Measurements from ENCODE around the gene USP32.
"Not testable (repeated sequence)": the region's sequence is repeated elsewhere in the genome, so short reads cannot be mapped to it uniquely, and the experiment has no call there.

USP32 gene

DNA sequence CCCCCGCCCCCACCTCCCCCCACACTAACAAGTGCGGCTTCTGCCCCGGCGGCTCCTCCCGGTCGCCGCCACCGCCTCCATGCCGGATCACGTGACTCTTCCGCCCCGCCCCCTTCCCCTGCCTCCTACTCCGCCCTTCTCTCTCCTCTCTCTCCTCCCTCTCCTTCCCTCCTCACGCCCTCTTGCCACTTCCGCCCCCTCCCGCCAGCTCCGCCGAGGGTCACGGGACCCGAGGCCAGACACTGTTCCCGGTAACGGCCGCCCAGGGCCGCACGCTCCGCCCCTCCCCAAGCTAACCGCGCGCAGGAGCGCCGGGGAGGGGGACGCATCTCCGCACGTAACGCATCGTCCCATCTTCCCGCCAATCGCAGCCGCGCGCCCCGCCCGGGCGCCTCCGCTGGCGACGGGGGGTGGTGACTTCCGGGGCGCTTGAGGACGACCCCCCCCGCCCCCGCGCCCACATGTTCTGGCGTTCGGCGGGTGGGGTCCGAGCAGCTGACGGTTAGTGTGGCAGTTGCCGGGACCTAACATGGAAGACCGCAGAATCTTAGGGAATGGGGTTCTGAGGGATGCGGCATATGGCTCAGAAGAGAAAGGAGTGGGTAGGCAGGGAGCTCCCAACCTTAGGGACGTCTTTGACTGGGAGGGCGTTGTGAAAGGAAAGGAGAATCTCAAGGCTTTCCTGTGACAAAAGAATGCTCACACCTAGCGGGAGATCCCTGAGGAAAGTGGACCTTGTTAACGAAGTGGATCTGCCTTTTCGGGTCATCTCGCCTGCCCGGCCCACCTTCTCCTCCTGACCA lies at the start of gene USP32:
USP32 (minus strand) TSS at position 92 of the 803 bp plus-strand sequence. CDS start 194 bp downstream, outside the sequence.
- peak; percentile 88 for DNase-seq

DNA sequence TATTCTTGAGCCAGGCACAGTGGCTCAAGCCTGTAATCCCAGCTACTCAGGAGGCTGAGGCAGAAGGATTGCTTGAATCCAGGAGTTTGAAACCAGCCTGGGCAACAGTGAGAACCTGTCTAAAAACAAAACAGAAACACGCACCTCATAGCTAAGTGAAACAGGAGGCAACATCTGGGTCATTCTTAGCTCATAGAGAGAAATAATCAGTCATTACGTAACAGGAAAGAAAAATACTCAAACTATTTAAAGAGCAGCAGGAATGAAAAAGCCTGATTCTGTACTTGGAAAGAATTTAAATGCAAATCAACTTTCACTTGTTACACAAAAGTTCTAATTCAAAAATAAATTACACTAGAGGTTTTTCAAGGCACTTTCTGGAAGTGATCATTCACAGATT lies 47.6 kb upstream of the USP32 start:
- DNase-seq = no peak

DNA sequence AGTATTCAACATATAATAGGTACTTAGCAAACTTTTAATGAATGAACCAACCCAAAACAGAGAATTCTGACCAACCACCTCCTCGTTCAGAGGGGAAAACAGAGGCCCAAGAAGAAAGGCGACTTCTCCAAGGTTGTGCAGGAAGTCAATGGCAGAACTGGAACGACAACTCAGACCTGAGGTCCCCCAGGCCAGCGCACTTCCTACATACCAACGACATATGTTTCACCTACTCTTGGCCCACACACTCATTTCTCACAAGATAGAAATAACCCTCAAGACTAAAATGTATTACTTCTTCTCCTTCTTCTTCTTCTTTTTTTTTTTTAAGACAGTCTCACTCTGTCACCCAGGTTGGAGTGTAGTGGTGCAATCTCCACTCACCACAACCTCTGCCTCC lies 44.7 kb upstream of the USP32 start:
- no peak for DNase-seq

DNA sequence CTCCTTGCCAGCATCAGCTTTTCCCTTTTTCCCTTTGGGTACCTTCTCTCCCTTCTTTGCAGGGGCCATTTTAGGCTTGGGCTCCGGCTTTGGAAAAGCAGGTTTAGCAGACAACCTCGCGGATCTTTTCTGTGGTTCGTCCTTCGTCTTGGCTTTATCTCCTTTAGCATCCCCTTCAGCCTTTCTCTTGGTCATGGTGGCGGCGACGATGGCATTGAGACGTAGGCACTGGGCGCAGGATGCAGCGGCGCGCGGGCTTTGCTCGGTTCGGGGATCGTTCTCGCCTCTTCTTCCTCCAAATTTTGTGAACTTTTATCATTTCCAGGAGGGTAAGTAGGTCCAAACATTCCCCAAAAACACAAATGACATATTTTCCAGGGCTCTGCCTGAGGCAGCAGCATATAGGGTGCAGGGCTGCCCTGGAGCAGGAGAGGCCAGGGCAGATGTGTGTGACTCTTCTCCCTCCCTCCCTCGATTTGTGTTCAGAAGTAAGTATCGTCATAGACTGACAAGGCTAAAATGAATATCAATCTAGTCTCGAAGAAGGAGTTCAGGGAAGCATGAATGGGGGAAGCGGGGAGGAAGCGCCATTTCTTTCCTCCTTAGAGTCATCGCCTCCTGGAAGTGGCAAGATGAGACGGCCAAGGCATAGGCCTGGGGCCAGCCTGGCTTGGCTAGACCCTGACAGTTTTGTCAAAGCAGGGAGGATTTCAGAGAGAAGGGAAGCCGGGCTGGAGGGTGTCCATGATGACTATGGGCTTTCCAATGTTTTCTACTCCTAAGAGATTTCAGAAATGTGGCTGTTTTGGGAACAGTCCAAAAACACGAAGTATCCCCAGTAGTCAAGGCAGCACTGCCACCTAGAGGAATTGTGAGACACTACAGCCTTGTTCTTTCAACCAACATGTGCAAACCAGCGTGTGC lies 43.6 kb upstream of the USP32 start:
- DNase-seq = peak; percentile 55

DNA sequence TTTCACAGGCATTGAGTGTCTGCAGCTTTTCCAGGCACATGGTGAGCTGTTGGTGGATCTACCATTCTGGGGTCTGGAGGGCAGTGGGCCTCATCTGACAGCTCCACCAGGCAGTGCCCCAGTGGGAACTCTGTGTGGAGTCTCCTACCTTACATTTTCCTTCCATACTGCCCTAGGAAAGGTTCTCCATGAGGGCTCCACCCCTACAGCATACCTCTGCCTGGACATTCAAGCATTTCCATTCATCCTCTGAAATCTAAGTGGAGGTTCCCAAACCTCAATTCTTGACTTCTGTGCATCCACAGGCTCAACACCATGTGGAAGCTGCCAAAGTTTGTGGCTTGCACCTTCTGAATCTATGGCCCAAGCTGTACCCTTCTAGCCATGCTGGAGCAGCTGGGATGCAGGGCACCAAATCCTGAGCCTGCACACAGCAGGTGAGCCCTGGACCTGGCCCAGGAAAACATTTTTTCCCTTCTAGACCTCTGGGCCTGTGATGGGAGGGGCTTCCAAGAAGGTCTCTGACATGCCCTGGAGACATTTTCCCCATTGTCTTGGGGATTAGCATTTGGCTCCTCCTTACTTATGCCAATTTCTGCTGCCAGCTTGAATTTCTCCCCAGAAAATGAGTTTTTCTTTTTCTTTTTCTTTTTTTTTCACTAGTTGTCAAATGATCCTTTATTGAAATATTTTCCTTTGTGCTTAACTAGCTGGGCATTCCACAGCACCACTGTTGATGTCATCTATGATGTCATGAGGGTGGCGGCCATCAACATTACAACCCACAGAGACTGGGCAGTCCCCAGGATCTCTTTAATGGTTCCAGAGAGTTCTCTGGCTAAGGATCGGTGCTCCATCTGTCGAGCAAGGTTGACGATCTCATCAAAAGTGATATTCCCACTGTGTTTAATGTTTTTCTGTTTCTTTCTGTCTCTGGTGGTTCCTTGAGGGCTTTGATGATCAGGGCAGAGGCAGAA lies 41.4 kb upstream of the USP32 start:
- DNase-seq = not testable (repeated sequence)

- DNase-seq = not testable (repeated sequence)
Observed at GRCh38 chr17:60430561-60430960, 38.6 kb upstream of the USP32 start.

GRCh38 chr17:60428491-60428890 lies 36.6 kb upstream of the USP32 start:
- DNase-seq = not testable (repeated sequence)

GRCh38 chr17:60426596-60426995 lies 34.7 kb upstream of the USP32 start:
- DNase-seq = no peak

DNA sequence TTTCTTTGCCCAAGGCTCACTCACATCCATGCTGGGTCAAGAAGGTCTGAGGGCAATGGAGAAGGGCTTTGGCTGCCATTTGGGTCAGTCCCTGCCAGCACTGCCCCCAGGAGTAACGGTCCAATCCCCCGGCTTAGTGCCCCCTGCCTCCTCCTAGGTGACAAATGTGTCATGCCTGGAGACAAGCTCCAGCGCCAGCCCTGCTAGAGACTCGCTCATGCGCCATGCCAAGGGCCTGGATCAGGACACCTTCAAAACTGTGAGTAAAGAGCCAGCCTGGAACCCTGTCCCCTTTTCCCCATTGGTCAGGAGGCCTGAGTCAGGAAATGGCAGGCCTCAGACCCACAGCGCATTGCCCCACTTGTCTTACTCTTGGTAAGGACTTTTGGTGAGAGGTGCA lies 33.7 kb upstream of the USP32 start:
- no peak for DNase-seq

- no peak for DNase-seq
Observed at GRCh38 chr17:60423865-60424264, 31.9 kb upstream of the USP32 start.

DNA sequence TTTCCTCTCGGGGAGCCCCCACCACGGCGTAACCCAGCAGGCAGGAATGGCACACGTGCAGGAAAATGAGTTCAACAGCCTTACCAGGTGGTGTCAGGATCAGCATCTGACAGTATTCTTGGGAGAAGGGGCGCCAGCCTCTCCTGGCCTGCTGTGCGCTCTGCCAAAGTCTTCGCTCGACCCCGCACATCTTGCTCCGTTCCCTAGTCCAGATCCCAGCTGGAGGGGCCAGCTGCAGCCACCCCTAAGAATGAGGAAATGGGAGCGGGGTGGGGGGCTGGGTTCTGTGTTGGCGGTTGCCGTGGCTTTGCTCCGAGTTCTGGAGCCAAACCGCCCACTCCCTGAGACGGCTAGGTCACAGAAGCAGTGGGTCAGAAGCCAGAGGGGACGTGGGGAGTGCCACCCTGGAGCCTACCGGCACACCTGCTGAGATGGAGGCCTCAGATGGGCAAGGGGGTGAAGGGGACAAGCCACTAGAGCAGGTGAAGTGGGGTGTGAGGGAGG lies 30.3 kb upstream of the USP32 start, which contains the start of gene CHCT1:
CHCT1 (plus strand) TSS at position 328 of the 504 bp plus-strand sequence; CDS start at position 432, 104 bp downstream.
- no peak for DNase-seq

DNA sequence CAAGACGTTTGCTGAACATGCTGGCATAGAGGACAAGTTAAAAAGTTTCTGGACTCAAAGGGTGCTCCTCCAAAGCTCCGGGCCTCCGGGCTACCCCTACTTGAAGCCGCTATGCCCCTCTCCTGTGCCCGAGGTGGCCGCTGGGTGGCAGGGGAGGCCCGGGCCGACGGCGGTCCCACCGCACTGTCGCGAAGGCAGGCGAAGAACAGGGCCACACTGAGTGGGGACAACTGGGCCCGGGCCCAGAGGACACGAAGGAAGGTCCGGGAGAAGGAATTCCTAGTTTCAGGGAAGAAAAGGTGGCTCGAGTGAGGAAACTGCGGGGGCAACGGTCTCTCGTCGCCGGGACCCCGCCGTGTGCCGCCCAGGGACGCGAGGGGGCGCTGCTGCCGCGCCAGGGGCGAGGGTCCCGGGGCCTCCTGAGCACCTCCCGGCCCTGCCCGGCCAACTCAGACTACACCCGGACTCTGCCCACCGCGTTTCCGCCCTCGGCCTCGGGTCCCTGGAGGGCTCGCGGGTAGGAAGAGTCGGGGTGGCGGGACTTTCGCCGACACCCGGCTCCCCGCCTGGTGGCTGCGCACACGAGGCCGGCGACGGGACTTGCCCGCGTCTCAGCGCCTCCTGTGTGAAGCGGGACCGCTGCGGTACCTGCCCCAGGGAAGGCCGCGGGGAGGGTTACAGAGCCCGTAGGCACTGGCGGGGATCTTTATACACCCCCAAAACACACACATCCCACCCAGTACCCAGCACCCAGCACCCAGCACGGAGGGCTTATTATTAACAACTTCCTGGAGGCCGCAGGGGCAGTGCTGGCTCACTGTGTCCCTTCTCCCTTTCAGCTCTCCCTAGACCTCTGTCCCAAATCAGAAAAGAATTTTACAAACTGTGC lies 29.6 kb upstream of the USP32 start:
- DNase-seq = no peak

GRCh38 chr17:60419875-60420274 lies 27.9 kb upstream of the USP32 start:
- not testable (repeated sequence) for DNase-seq

GRCh38 chr17:60419003-60419402 lies 27.1 kb upstream of the USP32 start:
- not testable (repeated sequence) for DNase-seq

GRCh38 chr17:60416368-60416925 lies 24.5 kb upstream of the USP32 start:
- no peak for DNase-seq

- no peak for DNase-seq
Observed at GRCh38 chr17:60415146-60415545, 23.2 kb upstream of the USP32 start.

GRCh38 chr17:60412701-60413100 lies 20.8 kb upstream of the USP32 start:
- DNase-seq = no peak

DNA sequence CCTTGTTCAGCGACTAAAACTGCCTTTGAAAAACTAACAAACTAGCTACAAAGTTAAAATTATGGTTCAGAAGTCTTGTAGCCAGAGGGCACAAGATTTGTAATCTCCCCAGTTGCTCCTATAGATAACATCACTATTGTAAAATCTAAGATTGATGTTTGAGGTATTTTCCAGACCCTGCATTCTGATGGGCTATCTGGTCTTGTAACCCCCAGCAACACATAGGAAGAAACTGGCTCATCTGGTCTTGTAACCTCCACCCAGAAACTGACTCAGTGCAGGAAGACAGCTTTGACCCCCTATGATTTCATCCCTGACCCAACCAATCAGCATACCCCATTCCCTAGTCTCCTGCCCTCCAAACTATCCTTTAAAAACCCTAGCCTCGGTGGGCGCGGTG lies 18.1 kb upstream of the USP32 start:
- DNase-seq = no peak

- no peak for DNase-seq
Observed at GRCh38 chr17:60406887-60407286, 15.0 kb upstream of the USP32 start.

DNA sequence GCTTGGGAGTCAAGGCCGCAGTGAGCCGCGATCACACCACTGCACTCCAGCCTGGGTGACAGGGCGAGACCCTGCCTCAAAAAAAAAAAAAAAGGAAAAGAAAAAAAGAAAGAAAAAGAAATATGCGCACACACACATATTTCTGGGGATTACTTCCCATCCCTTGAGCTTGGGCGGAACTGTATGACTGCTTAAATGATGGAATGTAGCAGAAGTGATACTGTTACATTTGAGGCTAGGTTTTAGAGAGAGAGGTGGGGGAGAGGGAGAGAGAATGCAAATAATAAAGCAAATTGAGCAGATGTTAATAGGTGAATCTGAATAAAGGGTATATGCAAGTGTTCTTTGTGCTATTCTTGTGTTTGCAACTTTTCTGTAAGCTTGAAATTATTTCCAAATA lies 12.0 kb upstream of the USP32 start:
- DNase-seq = no peak

GRCh38 chr17:60403523-60403810 lies 11.5 kb upstream of the USP32 start:
- DNase-seq = no peak

Data from NCI-H1105 (cell line).